NK-92 (cell line): ENCODE measurements around the gene EFCAB5.
"Not testable (repeated sequence)": the region's sequence is repeated elsewhere in the genome, so short reads cannot be mapped to it uniquely, and the experiment has no call there.

Source experiments
- DNase-seq: peaks from one replicate; lab custom pipeline; 2025; ENCODE audit not compliant: unreplicated experiment; lab: John Stamatoyannopoulos, UW

The EFCAB5 gene

DNA sequence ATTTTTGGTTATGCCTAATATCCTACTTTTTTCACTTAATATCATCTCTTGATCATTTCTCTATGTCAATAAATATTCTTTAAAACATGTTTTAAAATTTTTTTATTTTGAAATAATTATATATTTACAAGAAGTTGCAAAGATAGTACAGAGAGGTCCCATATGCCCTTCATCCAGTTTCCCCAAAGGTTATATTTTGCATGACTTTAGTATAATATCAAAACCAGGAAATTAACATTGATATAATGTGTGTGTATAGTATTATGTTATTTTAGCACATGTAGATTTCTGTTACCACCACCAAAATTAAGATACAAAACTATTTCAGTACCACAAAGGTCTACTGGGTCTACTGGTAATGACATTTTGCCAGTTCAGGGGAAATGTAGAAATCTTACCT, 60.7 kb downstream of the EFCAB5 start:
- DNase-seq, result no peak

DNA sequence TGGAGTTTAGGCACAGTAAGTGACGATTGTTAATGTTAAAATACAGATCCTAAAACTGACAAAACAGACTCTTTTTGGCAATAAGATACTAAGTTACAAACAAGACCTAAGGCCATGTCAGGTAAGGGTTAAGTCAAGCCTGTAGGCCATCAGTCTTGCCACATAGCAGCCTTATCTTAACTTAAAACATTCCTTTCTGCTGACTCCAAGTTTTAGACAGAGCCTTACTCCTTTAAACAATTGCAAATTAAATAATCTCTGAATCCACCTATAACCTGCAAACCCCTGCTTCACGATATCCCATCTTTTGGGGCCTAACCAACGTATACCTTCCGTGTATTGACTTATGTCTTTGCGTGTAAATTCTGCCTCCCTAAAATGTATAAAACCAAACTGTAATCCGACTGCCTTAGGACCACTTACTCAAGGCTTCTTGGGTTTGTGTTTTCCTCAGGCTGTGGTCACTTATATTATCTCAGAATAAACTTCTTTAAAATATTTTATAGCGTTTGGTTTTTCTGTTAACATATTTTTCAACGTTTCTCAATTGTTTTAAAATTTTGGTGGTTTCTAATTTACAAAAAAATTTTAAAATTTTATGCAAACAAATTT, 64.4 kb downstream of the EFCAB5 start:
- DNase-seq, result no peak

DNA sequence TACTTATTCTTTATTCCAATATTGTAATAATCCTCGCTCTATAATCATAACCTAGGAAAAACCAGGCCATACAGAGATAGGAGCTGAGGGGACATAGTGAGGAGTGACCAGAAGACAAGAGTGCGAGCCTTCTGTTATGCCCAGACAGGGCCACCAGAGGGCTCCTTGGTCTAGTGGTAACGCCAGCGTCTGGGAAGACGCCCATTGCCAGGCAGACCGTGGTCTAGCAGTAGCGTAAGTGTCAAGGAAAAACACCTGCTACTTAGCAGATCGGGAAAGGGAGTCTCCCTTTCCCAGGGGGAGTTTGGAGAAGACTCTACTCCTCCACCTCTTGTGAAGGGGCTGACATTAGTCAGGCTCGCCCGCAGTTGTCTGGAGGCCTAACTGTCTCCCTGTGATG, 70.5 kb downstream of the EFCAB5 start:
- DNase-seq, result not testable (repeated sequence)

DNA sequence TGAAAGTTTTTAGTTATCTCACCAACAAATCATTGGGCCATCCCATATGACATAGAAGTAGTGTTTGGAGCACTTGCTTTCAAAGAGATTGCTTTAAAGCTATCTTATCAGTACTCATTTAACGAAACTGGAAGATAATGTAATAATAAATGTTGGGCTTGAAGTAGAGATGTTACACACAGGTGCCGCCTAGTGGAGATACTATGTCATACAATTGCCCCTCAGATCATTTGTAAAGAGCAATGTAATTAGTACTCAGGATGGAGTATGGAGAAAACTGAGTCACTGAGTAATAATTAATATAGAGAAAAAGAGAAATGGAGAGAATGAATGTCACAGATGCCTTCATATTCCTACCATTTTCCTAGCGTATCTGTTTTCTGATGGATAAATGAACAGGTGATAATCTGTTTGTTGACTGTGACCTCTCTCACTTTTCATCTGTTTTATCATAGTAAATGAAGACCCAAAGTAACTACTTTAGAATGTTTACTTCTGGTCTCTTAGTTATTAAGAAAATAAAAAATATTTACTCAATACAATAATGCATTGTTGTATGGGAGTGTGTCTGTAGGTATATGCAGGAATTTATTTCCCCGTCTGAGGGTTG, 80.4 kb downstream of the EFCAB5 start:
- DNase-seq, result no peak

DNA sequence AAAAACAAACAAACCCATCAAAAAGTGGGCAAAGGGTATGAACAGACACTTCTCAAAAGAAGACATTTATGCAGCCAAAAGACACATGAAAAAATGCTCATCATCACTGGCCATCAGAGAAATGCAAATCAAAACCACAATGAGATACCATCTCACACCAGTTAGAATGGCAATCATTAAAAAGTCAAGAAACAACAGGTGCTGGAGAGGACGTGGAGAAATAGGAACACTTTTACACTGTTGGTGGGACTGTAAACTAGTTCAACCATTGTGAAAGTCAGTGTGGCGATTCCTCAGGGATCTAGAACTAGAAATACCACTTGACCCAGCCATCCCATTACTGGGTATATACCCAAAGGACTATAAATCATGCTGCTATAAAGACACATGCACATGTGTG, 83.9 kb downstream of the EFCAB5 start:
- DNase-seq, result not testable (repeated sequence)

DNA sequence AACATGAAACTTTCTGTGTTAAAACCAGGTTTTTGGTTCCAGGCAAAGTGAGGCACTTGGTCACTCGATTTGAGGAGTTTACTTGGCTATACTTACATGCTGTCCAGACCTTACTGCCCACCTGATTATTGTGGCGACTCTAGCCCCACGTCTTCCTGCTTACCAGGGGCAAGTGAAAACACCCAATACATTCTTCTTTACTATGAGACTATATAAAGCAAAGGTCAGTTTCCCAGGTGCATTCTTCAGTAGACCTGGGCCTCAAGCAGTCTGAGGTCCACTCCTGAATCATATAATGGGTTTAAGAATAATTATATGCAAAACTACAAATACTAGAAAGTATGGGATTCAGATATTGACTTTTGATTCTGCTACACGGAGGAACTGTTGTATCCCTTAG, 86.2 kb downstream of the EFCAB5 start:
- no peak for DNase-seq

DNA sequence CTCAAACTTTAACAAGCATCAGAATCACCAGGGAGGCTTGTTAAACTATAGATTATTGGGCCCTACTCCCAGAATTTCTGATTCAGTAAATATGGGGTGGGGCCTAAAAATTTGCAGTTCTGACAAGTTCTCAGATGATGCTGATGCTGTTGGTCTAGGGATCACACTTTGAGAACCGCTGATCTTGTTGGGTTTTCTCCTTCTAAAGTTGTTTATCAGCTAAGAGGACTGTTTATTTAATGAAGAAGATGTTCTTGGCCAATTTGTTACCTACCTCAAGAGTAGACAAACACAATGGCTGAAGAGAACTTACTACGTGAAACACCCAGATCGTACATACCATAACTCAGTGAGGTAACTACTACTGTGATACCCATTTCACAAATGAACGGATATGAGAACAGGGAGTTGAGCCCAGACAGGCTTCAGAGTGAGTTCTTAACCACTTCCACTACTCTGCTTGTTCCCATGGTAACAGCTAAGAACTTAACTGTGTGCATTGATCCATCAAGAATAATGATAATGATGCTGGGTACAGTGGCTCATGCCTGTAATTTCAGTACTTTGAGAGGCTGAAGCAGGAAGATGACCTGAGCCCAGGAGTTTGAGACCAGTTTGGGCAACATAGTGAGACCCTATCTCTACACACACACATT, 89.9 kb downstream of the EFCAB5 start:
- no peak for DNase-seq

DNA sequence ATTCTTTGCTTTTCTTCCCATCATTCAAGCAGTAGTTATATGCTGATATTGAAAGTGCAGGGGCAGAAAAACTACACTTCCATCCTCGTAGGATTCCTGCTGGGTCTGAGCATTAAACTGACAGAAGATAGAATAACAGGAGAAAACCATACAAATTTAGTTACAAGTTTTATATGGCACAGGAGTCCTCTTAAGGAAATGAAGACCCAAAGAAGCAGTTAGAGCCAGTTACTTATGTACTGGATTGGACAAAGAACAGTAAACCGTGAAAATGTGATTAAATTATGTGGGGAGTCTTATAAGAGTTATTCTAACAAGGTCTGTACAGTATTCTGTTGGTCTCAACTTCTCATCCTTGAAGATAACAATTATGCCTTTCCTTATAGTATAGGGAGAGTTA, 93.9 kb downstream of the EFCAB5 start:
- DNase-seq, result no peak

DNA sequence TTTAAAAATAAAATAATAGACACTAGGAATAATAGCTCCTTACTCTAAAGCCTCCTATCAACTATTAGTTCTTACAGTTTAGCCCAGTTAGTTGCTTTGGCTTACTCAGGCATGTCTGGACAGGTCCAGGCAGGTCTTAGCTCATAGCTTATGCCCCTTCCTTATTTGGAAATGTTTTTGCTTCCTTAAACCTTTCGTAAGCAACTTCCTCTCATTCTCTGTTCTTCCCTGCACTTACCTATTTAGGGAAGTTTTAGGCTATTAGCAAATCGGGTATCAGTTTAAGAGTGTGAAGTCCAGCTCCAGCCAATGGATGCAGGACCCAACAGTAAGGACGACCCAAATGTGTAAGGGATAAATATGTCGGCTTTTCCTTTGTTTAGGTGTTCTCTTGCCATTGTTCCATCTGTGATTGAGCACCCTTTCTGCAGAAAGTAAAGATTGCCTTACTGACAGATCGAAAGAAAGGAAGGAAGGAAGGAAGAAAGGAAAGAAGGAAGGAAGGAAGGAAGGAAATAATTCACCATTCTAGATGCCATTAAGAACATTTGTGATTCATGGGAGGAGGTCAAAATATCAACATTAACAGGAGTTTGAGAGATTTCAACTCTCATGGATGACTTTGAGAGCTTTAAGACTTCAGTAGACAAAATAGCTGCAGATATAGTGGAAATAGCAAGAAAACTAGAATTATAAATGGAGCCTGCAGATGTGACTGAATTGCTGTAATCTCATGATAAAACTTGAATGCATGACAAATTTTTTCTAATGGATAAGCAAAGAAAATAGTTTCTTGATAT, 99.5 kb downstream of the EFCAB5 start:
- not testable (repeated sequence) for DNase-seq

DNA sequence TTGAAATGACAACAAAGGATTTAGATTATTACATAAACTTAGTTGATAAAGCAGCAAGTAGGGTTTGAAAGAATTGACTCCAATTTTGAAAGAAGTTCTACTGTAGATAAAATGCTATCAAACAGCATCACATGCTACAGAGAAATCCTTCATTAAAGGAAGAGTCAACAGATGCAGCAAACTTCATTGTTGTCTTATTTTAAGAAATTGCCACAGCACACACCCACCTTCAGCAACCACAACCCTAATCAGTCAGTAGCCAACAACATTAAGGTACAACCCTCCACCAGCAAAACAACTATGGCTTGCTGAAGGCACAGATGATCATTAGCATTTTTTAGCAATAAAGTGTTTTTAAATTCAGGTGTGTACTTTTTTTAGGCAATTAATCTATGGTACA, 100.1 kb downstream of the EFCAB5 start:
- DNase-seq, result no peak

DNA sequence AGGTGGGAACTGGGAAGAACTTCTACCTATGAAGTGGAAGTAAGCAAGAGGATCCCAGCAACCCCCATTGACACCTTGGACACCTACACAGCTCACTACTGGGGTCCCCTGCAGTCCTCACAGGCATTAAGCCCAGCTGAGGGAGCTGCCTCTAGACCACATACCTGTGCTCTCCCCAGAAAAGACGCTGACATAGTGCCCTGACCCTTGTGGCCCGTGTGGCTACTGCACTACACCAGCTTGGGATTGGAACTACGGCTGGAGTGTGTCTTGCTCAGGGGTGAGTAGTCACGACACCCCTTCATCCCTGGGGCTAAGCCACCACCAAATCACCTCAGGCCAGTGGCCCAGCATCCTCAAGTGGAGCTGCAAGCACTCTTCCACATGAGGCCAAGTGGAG, 120.9 kb downstream of the EFCAB5 start:
- no peak for DNase-seq

DNA sequence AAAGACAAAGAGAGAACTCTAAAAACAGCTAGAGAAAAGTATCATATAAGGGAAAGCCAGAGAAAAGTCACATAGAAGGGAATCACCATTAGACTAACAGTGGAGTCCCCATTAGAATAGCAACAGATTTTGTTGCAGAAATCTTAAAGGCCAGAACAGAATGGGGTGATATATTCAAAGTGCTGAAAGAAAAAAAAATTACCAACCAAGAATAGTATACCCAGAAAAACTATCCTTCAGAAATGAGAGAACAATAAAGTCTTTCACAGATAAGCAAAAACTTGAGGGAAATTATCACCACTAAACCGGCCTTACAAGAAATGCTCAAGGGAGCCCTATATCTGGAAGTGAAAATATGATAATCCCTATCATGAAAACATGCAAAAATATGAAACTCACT, 123.3 kb downstream of the EFCAB5 start:
- DNase-seq, result no peak

DNA sequence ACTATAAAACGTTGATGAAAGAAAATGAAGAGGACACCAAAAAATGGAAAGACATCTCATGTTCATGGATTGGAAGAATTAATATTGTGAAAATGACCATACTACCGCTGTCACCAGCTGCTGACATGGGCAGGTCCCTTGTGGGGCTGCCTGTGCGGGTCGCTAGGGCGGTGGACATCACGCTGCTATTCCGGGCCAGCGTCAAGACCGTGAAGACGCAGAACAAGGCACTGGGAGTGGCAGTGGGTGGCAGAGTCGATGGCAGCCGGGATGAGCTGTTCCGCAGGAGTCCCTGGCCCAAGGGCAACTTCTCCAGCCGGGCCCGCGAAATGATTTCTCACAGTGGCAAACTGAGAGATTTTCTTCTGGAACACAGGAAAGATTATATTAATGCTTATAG, 127.0 kb downstream of the EFCAB5 start:
- no peak for DNase-seq

DNA sequence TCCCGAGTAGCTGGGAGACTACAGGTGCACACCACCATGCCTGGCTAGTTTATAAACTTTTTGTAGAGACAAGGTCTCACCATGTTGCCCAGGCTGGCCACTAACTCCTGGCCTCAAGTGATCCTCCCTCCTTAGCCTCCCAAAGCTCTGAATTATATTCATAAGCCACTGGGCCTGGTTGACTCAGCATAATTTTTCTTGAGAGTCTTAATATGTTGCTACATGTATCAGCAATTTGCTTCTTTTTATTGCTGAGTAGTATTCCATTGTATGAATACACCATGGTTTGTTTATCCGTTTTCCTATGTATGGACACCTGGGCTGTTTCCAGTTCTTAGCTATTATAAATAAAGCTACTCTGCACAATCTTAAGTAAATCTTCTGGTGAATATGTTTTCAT, 132.8 kb downstream of the EFCAB5 start:
- no peak for DNase-seq

DNA sequence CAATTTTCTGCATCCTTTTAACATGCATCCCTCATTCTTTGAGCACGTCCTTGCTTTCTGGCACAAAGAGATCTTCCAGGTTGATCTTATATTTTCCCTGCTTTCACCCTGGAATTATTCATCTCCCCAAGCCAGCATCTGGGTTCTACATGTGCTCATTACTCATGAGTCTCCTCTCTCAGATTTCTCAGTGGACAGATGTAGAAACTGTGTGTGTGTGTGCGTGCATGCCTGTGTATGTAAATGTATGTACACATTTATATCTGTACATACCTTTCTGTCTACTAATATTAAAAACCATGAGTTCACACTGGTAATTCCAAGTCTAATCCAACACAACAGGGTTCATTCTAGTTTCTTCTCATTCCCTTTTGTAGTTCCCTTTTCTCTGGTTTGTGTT, 133.3 kb downstream of the EFCAB5 start:
- no peak for DNase-seq

DNA sequence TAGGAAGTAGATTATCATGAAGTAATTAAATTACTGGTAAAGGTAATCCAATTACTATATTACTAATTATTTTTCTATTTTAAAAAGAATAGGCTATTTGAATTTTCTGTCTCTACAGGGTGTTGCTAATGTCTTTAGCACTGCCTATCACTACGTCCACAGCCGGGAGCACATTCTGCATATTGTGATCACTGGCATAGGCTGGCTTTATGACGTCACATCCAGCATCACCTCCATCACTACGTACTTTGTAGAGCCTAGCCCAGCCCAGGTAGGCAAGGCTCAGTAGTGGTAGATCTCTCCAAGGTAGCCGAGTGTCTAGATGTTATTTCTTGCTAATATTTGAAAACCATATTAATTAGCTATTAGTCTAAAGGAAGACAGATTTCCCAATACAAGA, 141.3 kb downstream of the EFCAB5 start:
- DNase-seq, result no peak

DNA sequence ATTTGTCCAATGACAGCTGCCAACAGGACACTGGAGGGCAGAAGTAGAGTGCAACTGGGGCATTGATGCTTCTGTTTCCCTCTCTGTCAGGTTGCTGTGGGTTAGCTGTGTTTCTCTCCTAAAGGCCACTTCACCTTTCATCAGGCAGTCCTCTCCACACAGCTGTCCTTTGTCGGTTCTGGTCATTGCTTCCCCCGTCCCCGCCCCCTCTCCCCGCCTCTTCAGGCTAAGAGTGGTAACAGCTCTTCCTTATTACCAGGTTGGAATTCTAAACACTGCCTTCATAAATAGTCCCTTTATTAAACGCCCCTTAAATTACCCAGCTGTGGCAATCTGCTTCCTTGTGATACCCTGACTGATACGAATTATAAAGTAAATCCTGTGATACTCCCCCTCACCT, 143.4 kb downstream of the EFCAB5 start:
- DNase-seq, result no peak

DNA sequence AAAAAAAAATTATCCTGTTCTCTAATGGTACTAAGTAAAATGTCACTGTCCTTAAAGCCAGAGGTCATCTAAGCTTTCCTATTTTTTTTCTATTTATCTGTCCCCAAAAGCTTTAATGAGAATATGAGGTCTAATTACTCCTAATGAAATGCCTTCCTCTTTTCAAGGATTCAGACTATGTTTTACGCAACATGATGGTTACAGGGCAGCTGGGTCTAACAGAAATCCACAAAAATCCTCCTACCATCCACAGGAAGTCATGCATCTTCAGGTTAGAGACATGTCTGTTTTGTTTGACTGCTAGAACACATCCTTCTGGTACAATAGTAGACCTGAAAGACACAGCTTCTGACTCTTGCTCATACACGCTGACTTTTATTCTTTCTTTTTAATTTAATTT, 145.5 kb downstream of the EFCAB5 start:
- no peak for DNase-seq

DNA sequence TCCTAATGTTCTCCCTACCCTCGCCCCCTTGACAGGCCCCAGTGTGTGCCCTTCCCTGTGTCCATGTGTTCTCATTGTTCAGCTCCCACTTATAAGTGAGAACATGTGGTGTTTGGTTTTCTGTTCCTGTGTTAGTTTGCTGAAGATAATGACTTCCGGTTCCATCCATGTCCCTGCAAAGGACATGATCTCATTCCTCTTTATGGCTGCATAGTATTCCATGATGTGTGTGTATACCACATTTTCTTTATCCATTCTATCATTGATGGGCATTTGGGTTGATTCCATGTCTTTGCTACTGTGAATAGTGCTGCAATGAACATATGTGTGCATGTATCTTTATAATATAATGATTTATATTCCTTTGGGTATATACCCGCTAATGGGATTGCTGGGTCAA, 146.0 kb downstream of the EFCAB5 start:
- DNase-seq, result not testable (repeated sequence)

DNA sequence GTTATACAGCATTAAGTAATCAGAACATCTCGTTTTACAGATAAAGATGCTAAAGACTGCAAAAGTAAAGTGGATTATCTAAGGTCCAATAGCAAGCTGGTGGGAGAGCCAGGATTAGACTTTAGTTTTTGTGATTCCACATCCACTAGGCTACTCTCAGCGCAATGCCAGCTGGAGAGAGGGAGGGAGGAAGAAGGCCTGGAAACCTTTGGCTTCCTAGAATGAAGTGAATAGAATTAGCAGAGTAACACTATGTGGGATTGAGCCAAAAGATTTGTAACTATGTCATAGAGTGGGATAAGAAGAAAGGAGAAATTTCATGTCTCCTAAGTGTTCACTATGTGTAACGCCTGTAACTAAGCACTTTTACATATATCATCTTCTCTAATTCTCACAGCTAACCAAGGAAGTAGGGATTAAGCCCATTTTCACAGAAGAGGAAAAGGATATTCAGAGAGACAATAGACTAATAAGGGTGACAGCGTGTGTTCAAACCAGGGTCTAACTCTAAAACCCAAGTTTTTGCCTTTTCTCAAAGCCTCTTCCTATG, 149.8 kb downstream of the EFCAB5 start:
- no peak for DNase-seq

DNA sequence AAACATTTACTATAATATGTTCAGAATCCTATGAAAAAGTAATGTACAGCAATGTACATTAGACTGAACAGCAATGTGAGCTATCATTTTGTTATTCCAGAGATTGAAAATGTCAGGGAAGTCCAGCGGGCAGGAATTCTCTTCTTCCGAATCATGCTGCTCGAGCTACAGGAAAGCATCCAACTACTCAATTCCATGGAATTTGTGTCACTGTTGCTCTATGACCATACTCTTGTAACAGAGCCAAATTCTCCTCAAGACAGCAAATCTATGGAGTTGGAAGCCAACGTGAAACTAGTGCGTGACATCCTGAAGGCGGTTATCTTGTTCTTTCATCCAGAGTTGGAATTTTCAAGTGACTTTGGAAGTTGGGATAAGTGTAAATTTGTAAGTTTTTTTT, 150.3 kb downstream of the EFCAB5 start:
- no peak for DNase-seq

DNA sequence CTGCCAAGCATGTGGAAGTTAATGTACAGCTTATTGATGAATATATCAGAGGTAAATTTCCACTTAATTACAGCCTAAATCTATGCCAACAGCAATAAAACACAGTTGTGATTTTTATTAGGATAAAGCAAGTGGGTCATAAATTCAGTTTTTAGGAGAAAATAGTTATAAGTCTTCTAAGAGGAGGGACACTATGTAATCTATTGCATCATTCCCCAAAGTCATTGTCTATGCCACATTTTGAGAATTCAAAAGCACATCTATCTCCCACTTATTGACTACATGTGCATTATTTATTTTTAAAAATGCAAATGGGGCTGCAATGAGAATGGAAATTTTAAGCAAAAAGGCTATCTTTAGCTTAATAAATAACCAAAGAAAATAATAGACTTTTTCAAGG, 151.5 kb downstream of the EFCAB5 start:
- DNase-seq, result no peak
